Measurements from ENCODE around the gene MINDY4B. TPM values are rescaled to one million over a fixed set of nuclear protein-coding genes. Genes with fewer than 3 reads are reported as not detected.

MINDY4B gene
- total and polyA plus RNA-seq, 2 of the 4 experiments (the other 2 are of a cell fraction) = not detected

DNA sequence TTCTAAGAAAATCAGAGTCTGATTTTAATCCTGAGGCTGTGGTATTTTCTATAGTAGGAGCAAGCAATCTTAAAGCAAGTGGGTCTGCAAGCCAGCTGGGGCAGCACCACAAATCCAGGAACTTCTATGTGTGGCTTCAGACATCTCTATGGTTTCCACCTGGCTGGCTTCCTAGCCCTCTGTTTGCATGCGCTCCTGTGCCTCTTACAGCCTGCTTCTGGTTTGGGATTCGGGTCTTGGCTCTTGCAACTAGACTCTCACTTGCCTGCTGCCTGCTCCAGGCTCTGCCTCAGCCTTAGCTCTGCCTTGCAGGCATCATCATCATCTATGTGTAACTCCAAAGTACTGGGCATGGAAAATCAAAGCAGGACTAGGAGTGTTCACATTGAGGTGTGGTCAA, 43.4 kb downstream of the MINDY4B start:
- Histone ChIP-seq H2BK20ac (ENCODE audit: low read depth, low read length) (no peak overlapping the region), H4K20me1 (ENCODE audit: insufficient read depth, low read length) (no peaks in the 10 kb centered on the region), H3K9ac (ENCODE audit: low read depth, low read length) (no peak overlapping the region), H3K9me1 (ENCODE audit: insufficient read depth, low read length) (no peaks in the 10 kb centered on the region), H3K36me3 (ENCODE audit: control insufficient read depth, insufficient read depth, low read length) (no peaks in the 10 kb centered on the region), H3K27me3 (ENCODE audit: control insufficient read depth, insufficient read depth, low read length) (peaks cover 10% of the 10 kb centered on the region), H3K4me2 (ENCODE audit: low read depth, low read length) (no peak overlapping the region), H3K14ac (replicated peaks; ENCODE audit: low read depth, low read length) (no peak overlapping the region), H4K5ac (ENCODE audit: low read depth, low read length) (no peak overlapping the region), H2AFZ (replicated peaks; ENCODE audit: low read length, poor library complexity) (no peak overlapping the region), H2AK5ac (ENCODE audit: low read depth, low read length) (no peak overlapping the region), H3K79me1 (ENCODE audit: low read depth in 1 of 2, low read length in 2 of 2) (no peaks in the 10 kb centered on the region), H2BK15ac (ENCODE audit: low read depth, low read length) (no peak overlapping the region), H3K4ac (ENCODE audit: low read depth, low read length) (no peak overlapping the region), H3K23ac (ENCODE audit: low read depth, low read length) (no peak overlapping the region), H3K27ac (ENCODE audit: insufficient read depth, low read length) (no peak overlapping the region), H3K56ac (ENCODE audit: extremely low read depth, insufficient read depth, low read length) (no peak overlapping the region), H2BK5ac (ENCODE audit: low read depth, low read length, poor library complexity, severe bottlenecking) (no peak overlapping the region), H2BK120ac (ENCODE audit: low read depth, low read length) (no peak overlapping the region), H4K8ac (ENCODE audit: low read depth in 2 of 2, low read length in 2 of 2) (no peak overlapping the region), H3K9me3 (ENCODE audit: control insufficient read depth, insufficient read depth, low read length) (no peaks in the 10 kb centered on the region), H3K4me3 (ENCODE audit: insufficient read depth, low read depth, low read length) (no peak overlapping the region), H3K4me1 (ENCODE audit: control insufficient read depth, insufficient read depth, low read length) (no peaks in the 10 kb centered on the region), H4K91ac (ENCODE audit: insufficient read depth, low read depth, low read length) (no peak overlapping the region), H2AK9ac (replicated peaks; ENCODE audit: low read depth, low read length, poor library complexity) (no peak overlapping the region), H3K18ac (ENCODE audit: low read depth, low read length) (no peak overlapping the region)
- WGBS, 2 experiments (ENCODE audit: extremely low coverage in 2 of 2, insufficient read length in 1 of 2) = 58% methylated on average over 2 of the region's 2 CpGs; no CpG with 5 or more reads in 1 of the 2 experiments
- intact Hi-C loops (cut with micrococcal nuclease) = no loop called here
- DNase-seq = no peak
- dilution Hi-C loops (cut with HindIII; ENCODE audit: low sequenced_read_pairs, unreplicated experiment) = no loop called here
- ATAC-seq (ENCODE audit: low read depth) = no peak
- CTCF ChIA-PET = no interaction called here
- in situ Hi-C loops (cut with MboI; ENCODE audit: low sequenced_read_pairs) = no loop called here
- POLR2A ChIA-PET (ENCODE audit: unreplicated experiment) = no interaction called here
- no TSS peak for BruUV-seq (replicated peaks)
- TF ChIP-seq BHLHE40 (IDR thresholded peaks at IDR 0.05; ENCODE audit: low read depth, low read length) (no peak), CEBPB (IDR thresholded peaks at IDR 0.05; ENCODE audit: low read depth, low read length) (no peak), POLR2A (IDR thresholded peaks at IDR 0.05; ENCODE audit: low read depth, low read length) (no peak), MAFK (IDR thresholded peaks at IDR 0.05; ENCODE audit: low read depth, low read length) (no peak), RCOR1 (IDR thresholded peaks at IDR 0.05; ENCODE audit: insufficient replicate concordance, low read length) (no peak), RAD21 (IDR thresholded peaks at IDR 0.05; ENCODE audit: low read length) (no peak), FOS (IDR thresholded peaks at IDR 0.05; ENCODE audit: low read depth, low read length) (no peak), MXI1 (IDR thresholded peaks at IDR 0.05; ENCODE audit: borderline replicate concordance, low read depth, low read length) (no peak), RFX5 (IDR thresholded peaks at IDR 0.05; ENCODE audit: low read depth, low read length) (no peak), MAZ (IDR thresholded peaks at IDR 0.05; ENCODE audit: borderline replicate concordance, low read depth, low read length) (no peak), SMC3 (IDR thresholded peaks at IDR 0.05; ENCODE audit: low read depth, low read length) (no peak), CHD1 (IDR thresholded peaks at IDR 0.05; ENCODE audit: low read depth, low read length) (no peak), NFE2L2 (IDR thresholded peaks at IDR 0.05; ENCODE audit: low read depth, low read length) (no peak)
- TF ChIP-seq, protein P1, sequence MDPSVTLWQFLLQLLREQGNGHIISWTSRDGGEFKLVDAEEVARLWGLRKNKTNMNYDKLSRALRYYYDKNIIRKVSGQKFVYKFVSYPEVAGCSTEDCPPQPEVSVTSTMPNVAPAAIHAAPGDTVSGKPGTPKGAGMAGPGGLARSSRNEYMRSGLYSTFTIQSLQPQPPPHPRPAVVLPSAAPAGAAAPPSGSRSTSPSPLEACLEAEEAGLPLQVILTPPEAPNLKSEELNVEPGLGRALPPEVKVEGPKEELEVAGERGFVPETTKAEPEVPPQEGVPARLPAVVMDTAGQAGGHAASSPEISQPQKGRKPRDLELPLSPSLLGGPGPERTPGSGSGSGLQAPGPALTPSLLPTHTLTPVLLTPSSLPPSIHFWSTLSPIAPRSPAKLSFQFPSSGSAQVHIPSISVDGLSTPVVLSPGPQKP (IDR thresholded peaks at IDR 0.05; ENCODE audit: borderline replicate concordance, low read depth, low read length) = no peak
- TF ChIP-seq, protein P2, sequence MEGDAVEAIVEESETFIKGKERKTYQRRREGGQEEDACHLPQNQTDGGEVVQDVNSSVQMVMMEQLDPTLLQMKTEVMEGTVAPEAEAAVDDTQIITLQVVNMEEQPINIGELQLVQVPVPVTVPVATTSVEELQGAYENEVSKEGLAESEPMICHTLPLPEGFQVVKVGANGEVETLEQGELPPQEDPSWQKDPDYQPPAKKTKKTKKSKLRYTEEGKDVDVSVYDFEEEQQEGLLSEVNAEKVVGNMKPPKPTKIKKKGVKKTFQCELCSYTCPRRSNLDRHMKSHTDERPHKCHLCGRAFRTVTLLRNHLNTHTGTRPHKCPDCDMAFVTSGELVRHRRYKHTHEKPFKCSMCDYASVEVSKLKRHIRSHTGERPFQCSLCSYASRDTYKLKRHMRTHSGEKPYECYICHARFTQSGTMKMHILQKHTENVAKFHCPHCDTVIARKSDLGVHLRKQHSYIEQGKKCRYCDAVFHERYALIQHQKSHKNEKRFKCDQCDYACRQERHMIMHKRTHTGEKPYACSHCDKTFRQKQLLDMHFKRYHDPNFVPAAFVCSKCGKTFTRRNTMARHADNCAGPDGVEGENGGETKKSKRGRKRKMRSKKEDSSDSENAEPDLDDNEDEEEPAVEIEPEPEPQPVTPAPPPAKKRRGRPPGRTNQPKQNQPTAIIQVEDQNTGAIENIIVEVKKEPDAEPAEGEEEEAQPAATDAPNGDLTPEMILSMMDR (conservative IDR thresholded peaks at IDR 0.05; ENCODE audit: low read depth, low read length) = no peak
- TF ChIP-seq, protein P3, sequence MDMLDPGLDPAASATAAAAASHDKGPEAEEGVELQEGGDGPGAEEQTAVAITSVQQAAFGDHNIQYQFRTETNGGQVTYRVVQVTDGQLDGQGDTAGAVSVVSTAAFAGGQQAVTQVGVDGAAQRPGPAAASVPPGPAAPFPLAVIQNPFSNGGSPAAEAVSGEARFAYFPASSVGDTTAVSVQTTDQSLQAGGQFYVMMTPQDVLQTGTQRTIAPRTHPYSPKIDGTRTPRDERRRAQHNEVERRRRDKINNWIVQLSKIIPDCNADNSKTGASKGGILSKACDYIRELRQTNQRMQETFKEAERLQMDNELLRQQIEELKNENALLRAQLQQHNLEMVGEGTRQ (IDR thresholded peaks at IDR 0.05; ENCODE audit: low read depth, low read length) = no peak
